ENCODE measurements around the gene ULK3. TPM values are rescaled to one million over a fixed set of nuclear protein-coding genes. Genes with fewer than 3 reads are reported as not detected.

The ULK3 gene
- total and polyA plus RNA-seq, 10 of the 15 experiments (the other 5 are each of a cell fraction or from before 2014, with no cell fraction given): 0.64 to 38.8 (median 27.1) TPM

- in situ Hi-C loops (cut with MboI): no loop called here
- Histone ChIP-seq H3K27ac (ENCODE audit: control insufficient read depth, insufficient read depth) (no peak overlapping the region), H3K4me1 (ENCODE audit: control insufficient read depth, insufficient read depth, low read length) (peaks cover 10% of the 10 kb centered on the region), H3K4me3 (no peak overlapping the region), H3K9me3 (replicated peaks; ENCODE audit: control insufficient read depth, insufficient read depth, low read length) (no peaks in the 10 kb centered on the region), H3K36me3 (ENCODE audit: control insufficient read depth in 2 of 2, insufficient read depth in 2 of 2, low read length in 1 of 2) (no peaks in the 10 kb centered on the region), H3K4me2 (ENCODE audit: control insufficient read depth, insufficient read depth) (no peak overlapping the region), H4K20me1 (ENCODE audit: control insufficient read depth, insufficient read depth) (no peaks in the 10 kb centered on the region), H2AFZ (ENCODE audit: control insufficient read depth, low read depth, low read length) (no peak overlapping the region), H3K9ac (ENCODE audit: control insufficient read depth, insufficient read depth, low read length) (no peak overlapping the region), H3K79me2 (ENCODE audit: control insufficient read depth, insufficient read depth, low read length) (no peaks in the 10 kb centered on the region), H3K27me3 (replicated peaks in 1 of 2; ENCODE audit: control insufficient read depth in 2 of 2, insufficient read depth in 2 of 2, low read length in 1 of 2) (peaks cover 0 to 16% of the 10 kb centered on the region in 2 experiments; a peak in 3 of 4 replicates)
- DNase-seq (ENCODE audit: low read depth, low spot score): no peak
- ATAC-seq: no peak
- ChIA-PET RAD21 (ENCODE audit: unreplicated experiment) (interaction anchor here (1.4 kb wide), 1 partner anchor 10 kb away, joined by 4 read pairs; no protein-coding TSS in a partner anchor), CTCF (interaction anchor here (1.1 to 6.3 kb wide), 3 partner anchors 22 to 56 kb away, joined by 3 to 53 read pairs (median 14); no protein-coding TSS in a partner anchor), SMC1A (ENCODE audit: uncharacterized antibody, unreplicated experiment) (interaction anchor here (0.7 kb wide), 1 partner anchor 55 kb away, joined by 3 read pairs; no protein-coding TSS in a partner anchor), POLR2A (interaction anchor here (0.6 kb wide), 1 partner anchor 38 kb away, joined by 3 read pairs; no protein-coding TSS in a partner anchor)
- FAIRE-seq: no peak
- no TSS peak for BruUV-seq (replicated peaks)
- intact Hi-C loops (cut with micrococcal nuclease; ENCODE audit: unreplicated experiment): no loop called here
- WGBS (ENCODE audit: insufficient coverage, insufficient replicate concordance, low lambda C conversion rate, missing lambda C conversion rate): 42% methylated on average over 10 of the region's 10 CpGs
- no peak for TF ChIP-seq CEBPB (IDR thresholded peaks at IDR 0.05; ENCODE audit: borderline replicate concordance in 1 of 2, low read depth in 2 of 2, low read length in 2 of 2)
- no peak for TF ChIP-seq LARP7 (IDR thresholded peaks at IDR 0.05)
- TF ChIP-seq FOS (IDR thresholded peaks at IDR 0.05; ENCODE audit: borderline replicate concordance, extremely low read depth, insufficient read length): no peak
- TF ChIP-seq BMI1 (IDR thresholded peaks at IDR 0.05; ENCODE audit: borderline replicate concordance): no peak
- TF ChIP-seq MYB (IDR thresholded peaks at IDR 0.05; ENCODE audit: borderline replicate concordance, low read depth, low read length): no peak
- no peak for TF ChIP-seq POU2F2 (IDR thresholded peaks at IDR 0.05; ENCODE audit: borderline replicate concordance, low read depth, low read length)
- TF ChIP-seq ZNF592 (IDR thresholded peaks at IDR 0.05): no peak
These were observed 17.1 kb downstream of the ULK3 start for GRCh38 chr15:74825866-74826265.

Data from GM12878 (cell line).